Activated T-helper 1 cell treated with anti-CD3 and anti-CD28 coated beads, Interleukin-2, amount 50 U/mL, for 16 hours (primary cell): ENCODE measurements around the gene COQ8A.

Source experiments
- DNase-seq, 2 donors: peaks; one replicate each; pipeline ENCODE4 v3.0.0-alpha.2; 2020; ENCODE audit warnings: low read depth in 1 of 2, low spot score in 1 of 2

Gene COQ8A

DNA sequence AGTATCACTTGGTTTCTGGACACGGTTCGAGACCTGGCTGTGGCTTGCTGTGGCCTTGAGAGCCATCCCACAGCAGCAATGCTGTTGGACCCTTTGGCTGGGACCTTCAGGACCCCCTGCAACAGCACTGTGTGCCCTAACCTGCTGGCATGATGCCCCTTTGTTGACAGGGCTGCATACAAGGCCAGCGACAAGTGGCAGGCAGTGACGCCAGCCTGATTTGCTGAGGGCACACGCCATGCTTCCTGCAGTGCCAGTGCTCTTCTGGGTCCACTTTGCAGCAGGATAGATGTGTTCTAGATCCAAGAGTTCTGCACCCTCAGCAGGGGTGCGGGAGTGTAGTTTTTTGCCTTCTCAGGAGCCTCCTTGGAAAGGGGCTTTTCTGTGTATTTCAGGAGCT, 32.8 kb downstream of the COQ8A start:
- no peak for DNase-seq

DNA sequence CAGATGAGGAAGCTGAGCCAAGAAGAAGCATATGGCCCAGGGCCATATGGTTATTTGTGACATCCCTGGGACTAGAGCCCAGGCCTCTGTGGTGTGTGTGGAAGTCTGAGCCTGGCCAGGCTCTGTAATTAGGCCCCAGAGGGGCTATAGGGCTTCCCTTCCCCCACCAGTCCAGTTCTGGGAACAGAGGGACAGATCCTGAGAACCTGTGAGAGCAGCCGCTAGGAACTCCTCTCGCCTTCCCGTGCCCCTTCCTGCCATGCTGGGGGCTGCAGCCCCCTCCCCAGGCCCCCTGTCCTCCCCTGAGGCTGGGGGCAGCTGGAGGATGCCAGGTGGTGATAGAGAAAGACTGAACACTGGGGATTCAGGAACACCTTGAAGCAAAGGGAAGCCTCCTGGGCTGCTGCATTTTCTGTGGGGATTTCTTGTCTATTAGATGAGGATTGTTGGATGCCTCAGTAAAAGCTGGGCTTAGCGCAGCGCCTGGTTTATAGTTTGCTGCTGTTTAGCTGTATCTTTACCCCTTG, 33.3 kb downstream of the COQ8A start:
- no peak for DNase-seq

DNA sequence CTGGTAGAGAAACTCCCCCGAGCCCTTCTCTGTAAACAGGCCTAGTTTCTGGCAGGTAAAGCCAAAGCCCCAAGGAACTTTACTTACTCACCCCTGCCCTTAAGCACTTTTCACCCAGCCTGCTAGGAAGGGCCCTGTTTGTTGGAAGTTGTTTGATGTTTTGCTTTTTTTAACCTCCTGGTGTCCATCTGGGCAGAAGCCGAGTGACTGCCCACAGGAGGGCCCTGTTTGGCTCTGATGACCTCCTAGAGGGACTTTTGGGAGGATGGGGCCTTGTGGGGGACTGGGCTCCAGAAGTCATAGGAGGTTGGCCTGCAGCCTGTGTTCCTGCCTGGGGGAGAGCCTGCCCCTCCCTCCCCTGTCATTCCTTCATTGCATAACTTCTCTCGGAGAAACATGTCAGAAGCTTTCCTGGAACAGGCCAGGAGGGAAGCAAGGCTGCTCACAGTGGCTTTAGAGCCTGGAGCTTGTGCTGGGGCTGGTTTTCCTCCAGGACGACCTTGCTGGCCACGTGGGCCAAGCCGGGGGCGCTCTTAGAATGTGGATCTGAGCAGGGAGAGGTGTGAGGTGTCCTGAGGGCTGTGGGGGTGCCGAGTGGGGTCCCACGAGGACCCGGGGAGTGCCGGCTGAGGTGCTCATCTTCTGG, 33.9 kb downstream of the COQ8A start:
- no peak for DNase-seq

DNA sequence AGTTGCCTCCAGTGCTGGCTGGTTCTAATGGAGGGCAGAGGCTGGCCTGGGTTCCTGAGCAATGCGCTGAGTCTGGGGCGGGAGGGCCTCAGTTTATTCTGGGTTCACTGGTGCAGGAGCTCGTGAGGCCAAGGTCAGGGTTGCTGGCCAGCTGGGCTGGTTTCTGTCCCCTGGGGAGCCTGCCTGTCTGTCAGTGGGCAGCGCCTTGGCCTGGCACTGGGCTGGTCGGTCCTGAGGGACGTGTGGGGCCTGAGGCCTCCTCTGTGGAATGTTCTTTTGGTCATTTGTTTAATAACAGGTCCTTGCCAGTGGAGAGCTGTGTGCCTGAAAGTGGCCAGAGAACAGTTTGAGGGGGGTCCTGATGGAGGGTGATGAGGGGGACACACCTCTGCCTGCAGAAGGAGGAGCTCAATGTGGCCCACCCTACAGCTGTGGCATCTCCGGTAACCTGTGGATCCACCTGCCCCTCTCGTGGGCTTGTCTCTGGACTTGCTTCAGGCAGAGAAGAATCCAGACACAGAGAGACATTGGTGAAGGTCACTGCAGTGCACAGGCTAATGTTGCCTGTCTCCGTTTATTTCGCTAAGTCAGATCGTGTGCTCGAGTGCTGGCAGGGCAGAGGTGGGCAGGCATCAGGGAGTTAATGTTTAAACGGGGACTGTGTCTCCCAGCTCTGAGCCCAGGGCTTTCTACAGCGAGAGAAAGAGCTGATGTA, 34.6 kb downstream of the COQ8A start:
- DNase-seq, result no peak

DNA sequence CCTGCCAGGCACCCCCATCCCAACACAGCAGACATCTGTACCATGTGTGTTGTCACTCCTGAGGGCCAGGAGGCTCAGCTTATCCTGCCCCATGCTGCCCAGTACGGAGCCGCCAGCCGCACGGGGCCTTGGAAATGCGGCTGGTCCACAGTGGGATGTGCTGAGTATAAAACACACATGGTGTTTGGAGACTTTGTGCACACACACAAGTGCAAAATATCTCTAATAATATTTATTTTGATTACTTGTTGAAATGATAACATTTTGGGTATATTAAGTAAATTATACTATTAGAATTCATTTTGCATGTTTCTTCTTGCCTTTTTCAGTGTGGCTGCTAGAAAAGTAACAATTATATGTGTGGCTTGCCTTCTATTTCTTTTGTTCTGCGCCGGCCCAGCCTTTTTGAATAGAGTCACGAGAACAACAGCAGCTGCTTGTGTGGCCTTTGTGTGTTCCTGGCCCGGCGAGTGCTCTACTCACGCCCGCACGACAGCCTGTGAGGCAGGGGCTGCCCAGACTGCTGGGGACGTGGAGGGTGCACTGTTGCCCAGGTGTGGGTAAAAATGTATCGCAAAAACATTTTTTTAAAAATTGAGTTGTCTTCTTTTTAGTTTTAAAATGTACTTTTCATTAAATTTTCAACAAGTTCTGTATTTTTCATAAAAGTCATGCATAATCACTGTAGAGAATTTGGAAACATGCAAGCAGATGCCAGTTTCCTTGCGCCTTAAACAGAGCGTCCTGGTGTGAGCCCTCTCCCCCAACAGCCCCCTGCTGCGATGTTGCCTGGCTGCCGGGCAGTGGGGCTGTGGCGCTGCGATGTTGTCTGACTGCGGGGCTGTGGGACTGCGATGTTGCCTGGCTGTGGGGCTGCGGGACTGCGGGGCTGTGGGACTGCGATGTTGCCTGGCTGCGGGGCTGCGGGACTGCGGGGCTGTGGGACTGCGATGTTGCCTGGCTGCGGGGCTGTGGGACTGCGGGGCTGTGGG, 35.5 kb downstream of the COQ8A start:
- no peak for DNase-seq

DNA sequence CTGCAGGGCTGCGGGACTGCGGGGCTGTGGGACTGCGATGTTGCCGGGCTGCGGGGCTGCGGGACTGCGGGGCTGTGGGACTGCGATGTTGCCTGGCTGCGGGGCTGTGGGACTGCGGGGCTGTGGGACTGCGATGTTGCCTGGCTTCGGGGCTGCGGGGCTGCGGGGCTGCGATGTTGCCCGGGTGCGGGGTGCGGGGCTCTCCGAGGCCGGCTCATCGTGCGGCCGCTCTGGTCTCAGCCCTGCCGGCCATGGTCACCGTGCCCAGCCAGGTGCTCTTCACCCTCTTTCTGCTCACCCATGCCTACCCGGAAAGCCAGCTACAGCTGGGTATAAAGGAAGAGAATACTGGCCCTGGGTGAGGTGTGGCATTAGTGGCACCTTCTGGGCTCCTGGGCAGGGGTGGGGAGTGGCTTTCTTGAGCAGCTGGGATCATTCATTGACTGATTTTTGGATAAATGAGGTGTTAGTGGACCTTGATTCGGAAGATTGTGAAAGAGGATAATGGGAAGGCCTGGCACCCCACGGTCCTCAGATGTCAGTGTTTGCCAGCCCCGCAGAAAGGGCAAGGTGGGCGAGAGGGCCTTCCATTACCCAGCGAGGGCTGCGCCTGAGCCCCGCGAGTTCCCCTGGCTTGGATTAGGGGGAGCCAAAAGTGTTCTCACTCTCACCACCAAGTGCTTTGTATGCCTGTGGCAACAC, 36.3 kb downstream of the COQ8A start:
- no peak for DNase-seq

DNA sequence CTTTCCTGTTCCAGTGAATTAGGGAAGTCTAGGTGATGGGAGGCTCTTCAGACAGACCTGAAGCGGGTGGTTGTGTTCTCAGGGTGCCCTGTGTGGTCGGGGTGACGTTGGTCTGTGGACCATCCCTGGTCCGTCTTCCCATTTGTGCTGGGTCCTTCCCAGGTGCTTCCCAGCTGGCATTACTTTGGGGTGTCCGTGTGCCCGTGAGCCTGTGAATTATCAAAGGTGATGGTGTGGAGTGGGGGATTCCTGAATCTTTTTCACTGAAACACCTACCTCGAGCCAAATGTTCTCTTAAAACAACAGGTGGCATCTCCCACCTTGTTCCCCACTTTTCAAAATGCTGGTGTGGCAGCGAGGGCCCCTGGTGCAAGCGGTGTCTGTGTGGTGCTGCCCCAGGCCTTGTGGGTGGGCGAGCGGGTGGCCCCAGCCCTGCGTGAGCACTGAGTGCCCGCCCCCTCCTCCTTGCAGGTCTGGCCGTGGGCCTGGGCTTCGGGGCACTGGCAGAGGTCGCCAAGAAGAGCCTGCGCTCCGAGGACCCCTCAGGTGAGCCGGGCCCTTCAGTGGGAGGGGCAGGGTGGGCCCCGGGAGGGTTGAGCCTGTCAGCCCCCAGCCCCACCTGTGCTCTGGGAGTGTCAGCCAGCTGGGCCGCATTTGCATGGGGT, 37.0 kb downstream of the COQ8A start:
- no peak for DNase-seq

DNA sequence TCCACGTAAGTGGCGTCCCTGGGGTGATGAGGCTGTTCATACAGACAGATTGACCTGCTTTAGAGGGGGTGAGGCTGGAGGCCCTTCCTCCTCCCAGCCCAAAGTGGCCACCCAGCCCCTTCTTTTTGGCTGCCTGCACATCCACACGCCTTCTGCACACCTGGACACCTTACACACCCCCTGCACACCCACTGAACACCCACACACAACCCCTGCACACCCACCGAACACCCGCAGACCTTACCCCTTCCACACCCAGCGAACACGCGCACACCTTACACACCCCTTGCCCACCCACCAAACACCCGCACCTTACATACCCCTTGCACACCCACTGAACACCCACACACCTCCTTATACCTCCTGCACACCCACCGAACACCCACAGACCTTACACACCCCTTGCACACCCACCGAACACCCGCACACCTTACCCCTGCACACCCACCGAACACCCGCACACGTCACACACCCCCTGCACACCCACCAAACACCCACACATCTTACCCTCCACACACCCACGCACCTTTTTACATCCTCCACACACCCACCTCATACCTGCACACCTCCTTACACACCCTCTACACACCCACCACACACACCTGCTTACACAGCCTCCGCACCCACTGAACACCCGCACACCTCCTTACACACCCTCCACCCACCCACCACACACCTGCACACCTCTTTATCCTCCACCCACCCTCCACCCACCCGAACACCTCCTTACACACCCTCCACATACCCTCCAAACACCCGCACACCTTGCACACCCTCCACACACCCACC, 37.7 kb downstream of the COQ8A start:
- DNase-seq, result no peak

DNA sequence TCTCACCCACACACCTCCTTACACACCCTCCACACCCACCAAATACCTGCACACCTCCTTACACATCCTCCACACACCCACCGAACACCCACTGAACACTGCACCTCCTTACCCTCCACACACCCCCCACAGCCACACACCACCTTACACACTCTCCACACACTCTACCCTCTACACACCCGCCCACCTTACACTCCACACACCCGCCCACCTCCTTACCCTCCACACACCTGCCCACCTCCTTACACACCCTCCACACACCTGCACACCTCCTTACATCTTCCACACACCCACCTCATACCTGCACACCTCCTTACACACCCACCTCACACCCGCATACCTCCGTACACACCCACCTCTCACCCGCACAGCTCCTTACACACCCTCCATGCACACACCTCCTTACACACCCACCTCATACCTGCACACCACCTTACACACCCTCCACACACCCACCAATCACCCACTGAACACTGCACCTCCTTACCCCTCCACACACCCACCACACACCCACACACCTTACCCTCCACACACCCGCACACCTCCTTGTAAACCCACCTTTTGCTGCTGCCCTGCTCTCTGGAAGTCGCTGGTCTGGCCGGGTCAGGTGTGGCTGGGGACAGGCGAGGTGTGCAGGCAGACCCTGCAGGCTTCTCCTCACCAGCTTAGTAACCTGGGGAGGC, 38.5 kb downstream of the COQ8A start:
- no peak for DNase-seq

DNA sequence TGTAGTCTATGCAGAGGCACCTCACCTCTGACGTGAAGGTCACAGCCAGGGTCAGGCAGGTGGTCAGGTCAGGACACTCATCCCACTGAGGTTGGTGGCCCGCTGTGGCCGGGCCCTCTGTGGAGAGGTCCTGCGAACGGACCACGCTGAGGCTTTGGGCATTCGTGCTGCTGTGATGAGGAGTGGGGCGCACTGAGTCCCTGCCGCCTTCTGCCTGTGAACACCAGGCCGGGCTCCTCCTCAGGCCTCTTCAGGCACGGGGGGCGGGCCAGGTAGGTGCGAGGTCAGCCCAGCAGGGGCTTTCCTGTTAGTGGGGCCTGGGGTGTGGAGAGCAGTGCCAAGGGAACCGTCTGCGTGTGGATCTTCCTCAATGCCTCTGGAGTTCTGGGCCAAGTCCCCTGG, 39.0 kb downstream of the COQ8A start:
- DNase-seq, result no peak

DNA sequence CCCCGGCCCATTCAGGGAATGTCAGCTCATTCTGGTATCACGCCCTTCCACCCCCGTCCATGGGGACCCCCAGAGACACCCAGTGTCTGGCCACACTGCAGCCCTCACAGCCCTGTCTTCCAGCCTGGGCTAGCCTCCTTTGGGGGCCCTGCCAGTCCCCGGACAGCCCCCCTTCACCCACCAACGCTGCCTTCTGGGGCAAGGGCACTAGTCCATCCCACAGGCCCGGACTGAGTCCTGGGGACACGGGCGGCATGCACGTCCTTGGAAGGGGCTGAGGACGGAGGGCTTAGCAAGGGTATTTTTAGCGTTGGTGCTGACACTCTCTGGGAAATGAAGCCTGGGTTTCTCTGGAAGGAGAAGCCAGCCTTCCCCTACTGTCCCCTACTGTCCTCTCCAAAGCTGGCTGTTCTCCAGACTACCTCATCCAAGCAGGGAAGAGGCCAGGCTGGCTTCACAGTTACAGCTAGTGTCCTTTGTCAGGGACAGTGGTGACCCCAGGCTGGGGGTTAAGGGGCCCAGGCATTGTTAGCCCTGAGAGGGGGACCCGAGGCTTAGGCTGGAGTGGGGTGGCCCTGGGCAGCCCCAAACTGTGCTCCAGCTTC, 39.5 kb downstream of the COQ8A start:
- no peak for DNase-seq

DNA sequence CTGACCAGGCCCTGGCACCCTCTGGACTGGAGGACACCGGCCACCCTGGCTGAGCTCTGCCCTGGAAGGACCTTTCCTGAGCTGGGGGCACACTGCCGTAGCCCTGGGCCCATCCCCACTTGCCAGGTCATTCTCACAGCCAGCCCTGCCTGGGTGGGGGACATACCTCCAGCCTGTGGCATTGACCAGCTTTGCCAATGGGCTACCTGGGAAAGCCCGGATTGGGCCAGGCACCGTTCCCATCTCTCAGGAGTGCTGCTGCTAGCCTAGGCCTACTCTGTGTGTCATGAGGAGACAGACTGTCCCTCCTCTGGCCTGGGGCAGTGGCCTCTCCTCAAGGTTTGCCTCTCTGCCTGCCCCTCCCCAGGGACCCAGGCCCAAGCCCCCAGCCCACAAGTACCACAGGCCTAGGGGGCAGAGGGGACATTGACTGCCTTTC, 40.0 kb downstream of the COQ8A start:
- DNase-seq, result no peak

DNA sequence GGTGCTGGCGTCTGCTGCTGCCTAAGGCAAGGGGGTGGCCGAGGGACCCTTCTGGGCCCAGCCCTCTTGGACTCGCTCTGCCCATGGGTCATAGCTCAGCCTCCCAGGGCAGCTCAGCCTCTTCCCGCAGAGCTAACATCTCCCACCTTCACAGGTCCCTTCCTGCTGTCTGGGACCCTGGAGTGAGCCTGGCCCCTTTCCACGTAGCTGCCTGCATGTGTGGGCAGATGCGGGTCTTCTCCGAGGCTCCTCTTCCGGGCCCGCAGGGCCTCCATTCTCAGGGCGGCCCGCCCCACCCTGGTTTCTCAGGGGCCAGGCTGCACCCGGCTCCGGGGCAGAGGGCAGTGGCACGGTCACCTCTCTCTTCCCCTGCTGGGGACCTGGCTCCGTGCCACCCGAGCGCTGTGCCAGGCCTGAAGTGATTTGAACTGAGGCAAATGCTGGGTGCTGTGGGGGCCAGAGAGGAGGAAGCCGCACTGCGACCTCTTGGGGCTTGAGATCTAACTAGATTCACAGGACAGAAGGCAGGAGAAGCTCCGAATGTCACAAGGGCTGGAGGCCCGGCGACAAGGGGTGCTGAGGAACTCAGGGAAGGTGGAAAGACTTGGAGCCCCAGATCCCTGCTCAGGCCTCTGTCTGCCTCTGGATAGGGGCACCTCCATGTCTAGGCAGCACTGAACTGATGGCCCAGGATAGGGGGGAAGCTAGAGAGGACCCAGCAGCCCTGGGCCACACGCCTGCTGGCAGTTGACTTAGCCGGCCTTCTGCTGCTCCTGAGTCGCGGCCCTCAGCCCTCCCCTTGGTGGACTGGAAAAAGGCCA, 40.7 kb downstream of the COQ8A start:
- no peak for DNase-seq

DNA sequence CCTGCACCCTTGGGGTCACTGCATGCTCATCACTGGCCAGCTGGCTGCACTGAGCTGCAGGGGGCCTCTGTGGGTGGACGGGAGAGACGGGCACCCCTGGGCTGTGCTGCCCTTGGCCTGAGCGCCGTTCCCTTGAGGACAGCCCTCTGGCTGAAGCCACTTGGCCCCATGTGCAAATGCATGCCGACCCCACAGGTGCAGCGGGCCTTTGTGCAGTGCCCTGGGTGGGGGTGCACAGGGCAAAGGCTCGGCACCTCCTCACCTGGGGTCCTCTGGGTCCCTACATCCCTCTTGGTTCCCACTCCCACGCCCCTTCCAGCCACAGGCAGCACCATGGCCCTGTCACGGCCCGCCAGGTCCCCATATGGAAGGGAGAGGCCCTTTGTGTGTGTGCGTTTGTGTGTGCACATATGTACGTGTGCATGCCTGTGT, 41.3 kb downstream of the COQ8A start:
- DNase-seq, result no peak

DNA sequence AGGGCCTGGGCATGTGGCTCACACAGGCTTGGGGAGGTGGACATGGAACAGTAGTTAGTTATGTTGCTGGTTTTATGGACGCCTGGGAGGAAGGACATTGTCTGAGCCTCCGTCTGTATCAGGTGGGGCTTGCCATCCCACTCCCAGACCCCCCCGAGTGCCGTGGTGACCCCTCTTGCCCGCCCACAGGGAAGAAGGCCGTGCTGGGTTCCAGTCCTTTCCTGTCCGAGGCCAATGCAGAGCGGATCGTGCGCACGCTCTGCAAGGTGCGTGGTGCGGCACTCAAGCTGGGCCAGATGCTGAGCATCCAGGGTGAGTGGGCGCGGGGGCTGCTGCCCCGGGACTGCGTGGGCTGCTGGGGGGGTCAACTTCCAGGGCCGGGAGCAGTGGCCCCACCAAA, 41.7 kb downstream of the COQ8A start:
- no peak for DNase-seq

DNA sequence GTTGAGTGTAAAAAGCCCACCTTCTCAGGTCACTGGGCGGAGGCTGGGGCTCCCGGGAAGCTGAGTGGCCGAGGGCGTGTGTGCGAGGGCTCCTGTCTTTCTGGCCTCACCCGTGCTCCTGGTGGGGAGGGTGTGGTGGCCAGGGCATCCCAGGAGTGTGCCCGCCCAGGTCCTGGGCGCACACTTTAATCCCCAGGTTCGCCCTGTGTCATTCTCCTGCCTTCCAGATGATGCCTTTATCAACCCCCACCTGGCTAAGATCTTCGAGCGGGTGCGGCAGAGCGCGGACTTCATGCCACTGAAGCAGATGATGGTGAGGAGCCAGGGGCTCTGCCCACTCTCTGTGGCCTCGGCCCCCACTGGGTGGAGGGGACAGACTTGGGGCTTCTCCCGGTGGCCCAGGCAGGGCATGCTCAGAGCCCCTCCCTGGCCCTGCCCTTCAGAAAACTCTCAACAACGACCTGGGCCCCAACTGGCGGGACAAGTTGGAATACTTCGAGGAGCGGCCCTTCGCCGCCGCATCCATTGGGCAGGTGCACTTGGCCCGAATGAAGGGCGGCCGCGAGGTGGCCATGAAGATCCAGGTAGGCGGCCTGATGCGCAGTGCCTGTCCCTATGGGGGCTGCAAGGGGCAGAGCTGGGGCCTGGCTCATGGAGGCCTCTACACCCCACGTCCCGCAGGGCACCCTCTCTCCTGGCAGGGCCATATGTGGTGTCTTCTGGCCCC, 42.5 kb downstream of the COQ8A start:
- DNase-seq, result no peak
